Astrocyte (in vitro differentiated cells and primary cell): ENCODE data around the gene TRAPPC10. TPM values are rescaled to one million over a fixed set of nuclear protein-coding genes. Genes with fewer than 3 reads are reported as not detected.

Source experiments
- DNase-seq: peaks from one replicate; pipeline ENCODE4 v3.0.0-alpha.2; 2010; ENCODE audit warnings: low read depth
- FAIRE-seq: peaks from 2 replicates; lab custom pipeline; 2011; peaks lifted over from hg19 to GRCh38; lab: Jason Lieb, UNC
- H2AFZ ChIP-seq: 2 replicates; pipeline ENCODE4 v1.6.0; 2012; ENCODE audit warnings: low read depth, low read length, inconsistent platforms
- H3K27ac ChIP-seq: 2 replicates; pipeline ENCODE4 v1.5.1; 2011; ENCODE audit warnings: low read depth, low read length, inconsistent platforms
- H3K27me3 ChIP-seq: 2 replicates; pipeline ENCODE4 v1.6.0; 2011; ENCODE audit warnings: low read length, inconsistent platforms; ENCODE audit not compliant: insufficient read depth
- H3K36me3 ChIP-seq: 2 replicates; pipeline ENCODE4 v1.5.1; 2011; ENCODE audit warnings: low read length, inconsistent platforms; ENCODE audit not compliant: insufficient read depth
- H3K4me1 ChIP-seq: 2 replicates; pipeline ENCODE4 v1.5.1; 2011; ENCODE audit warnings: low read length, inconsistent platforms; ENCODE audit not compliant: insufficient read depth
- H3K4me2 ChIP-seq: 2 replicates; pipeline ENCODE4 v1.6.0; 2012; ENCODE audit warnings: low read length, inconsistent platforms
- H3K4me3 ChIP-seq: 2 replicates; pipeline ENCODE4 v1.5.1; 2011; ENCODE audit warnings: low read depth, mild to moderate bottlenecking, low read length, inconsistent platforms; ENCODE audit not compliant: insufficient read depth
- H3K79me2 ChIP-seq: 2 replicates; pipeline ENCODE4 v1.6.0; 2012; ENCODE audit warnings: mild to moderate bottlenecking, low read length, inconsistent platforms; ENCODE audit not compliant: insufficient read depth
- H3K9ac ChIP-seq: 2 replicates; pipeline ENCODE4 v1.6.0; 2012; ENCODE audit warnings: mild to moderate bottlenecking, low read length, inconsistent platforms
- H3K9me3 ChIP-seq: 2 replicates; pipeline ENCODE4 v1.5.1; 2012; ENCODE audit warnings: low read depth, mild to moderate bottlenecking, low read length, inconsistent platforms; ENCODE audit not compliant: insufficient read depth
- H4K20me1 ChIP-seq: 2 replicates; pipeline ENCODE4 v1.6.0; 2012; ENCODE audit warnings: low read length, inconsistent platforms; ENCODE audit not compliant: insufficient read depth
- H3K27ac Mint-ChIP-seq: one replicate; pipeline ENCODE4 v1.8.0; 2021; ENCODE audit warnings: mild to moderate bottlenecking, mixed read lengths; ENCODE audit not compliant: unreplicated experiment
- H3K27me3 Mint-ChIP-seq: one replicate; pipeline ENCODE4 v1.8.0; 2021; ENCODE audit warnings: low read depth, mixed read lengths; ENCODE audit not compliant: unreplicated experiment
- H3K36me3 Mint-ChIP-seq: one replicate; pipeline ENCODE4 v1.8.0; 2021; ENCODE audit warnings: low read depth, mixed read lengths; ENCODE audit not compliant: unreplicated experiment
- H3K4me1 Mint-ChIP-seq: one replicate; pipeline ENCODE4 v1.8.0; 2021; ENCODE audit warnings: low read depth, mixed read lengths; ENCODE audit not compliant: unreplicated experiment
- H3K4me3 Mint-ChIP-seq: one replicate; pipeline ENCODE4 v1.8.0; 2021; ENCODE audit warnings: mild to moderate bottlenecking, moderate library complexity, mixed read lengths; ENCODE audit not compliant: unreplicated experiment
- H3K9me3 Mint-ChIP-seq: one replicate; pipeline ENCODE4 v1.8.0; 2021; ENCODE audit warnings: mild to moderate bottlenecking, mixed read lengths; ENCODE audit not compliant: unreplicated experiment
- EZH2 ChIP-seq: IDR thresholded peaks from 2 replicates; pipeline ENCODE4 v1.6.1; 2012; ENCODE audit warnings: mild to moderate bottlenecking, low read length, inconsistent platforms; ENCODE audit not compliant: insufficient read depth
- total RNA-seq: library from RNA; stranded (reverse); gene quantifications from 2 replicates; pipeline ENCODE4 v1.2.1, GENCODE V29; 2021
- TF ChIP-seq, protein P1 (sequence below): IDR thresholded peaks from 2 replicates; pipeline ENCODE4 v1.5.1; 2011; ENCODE audit warnings: low read depth, mild to moderate bottlenecking, inconsistent platforms, low read length, moderate library complexity; ENCODE audit not compliant: insufficient read depth

Gene TRAPPC10
- total RNA-seq, 1 donor from 2014 or later: 45.7 TPM

DNA sequence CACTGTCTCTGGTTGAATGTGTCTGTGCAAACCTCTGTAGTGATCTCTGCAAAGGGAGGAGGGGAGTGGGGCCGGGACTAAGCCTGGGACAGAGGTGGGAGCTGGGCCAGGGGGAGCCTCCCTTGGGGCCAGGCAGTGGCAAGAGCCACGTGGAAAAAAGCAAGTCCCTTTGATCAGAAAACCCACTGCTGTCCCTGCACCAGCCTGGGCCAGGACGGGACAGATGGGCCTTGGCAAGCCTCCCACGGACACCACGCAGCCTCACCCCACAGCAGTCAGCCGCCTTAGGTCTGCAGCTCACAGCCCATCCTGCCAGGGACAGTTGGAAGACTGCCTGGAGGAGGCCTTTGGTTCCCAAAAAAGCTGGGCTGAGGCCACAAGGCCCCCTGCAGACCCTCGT, 11.7 kb upstream of the TRAPPC10 start:
- Histone ChIP-seq H3K79me2 (no peaks in the 10 kb centered on the region), H3K27ac (no peak overlapping the region), H4K20me1 (no peaks in the 10 kb centered on the region), H3K9me3 (peaks cover 3% of the 10 kb centered on the region), H3K36me3 (no peaks in the 10 kb centered on the region), H3K4me3 (no peak overlapping the region), H3K27me3 (no peaks in the 10 kb centered on the region), H2AFZ (no peak overlapping the region), H3K4me2 (no peak overlapping the region), H3K4me1 (peaks cover 4% of the 10 kb centered on the region), H3K9ac (no peak overlapping the region)
- no peaks in the 10 kb centered on the region for H3K36me3 Mint-ChIP-seq
- TF ChIP-seq, protein P1, sequence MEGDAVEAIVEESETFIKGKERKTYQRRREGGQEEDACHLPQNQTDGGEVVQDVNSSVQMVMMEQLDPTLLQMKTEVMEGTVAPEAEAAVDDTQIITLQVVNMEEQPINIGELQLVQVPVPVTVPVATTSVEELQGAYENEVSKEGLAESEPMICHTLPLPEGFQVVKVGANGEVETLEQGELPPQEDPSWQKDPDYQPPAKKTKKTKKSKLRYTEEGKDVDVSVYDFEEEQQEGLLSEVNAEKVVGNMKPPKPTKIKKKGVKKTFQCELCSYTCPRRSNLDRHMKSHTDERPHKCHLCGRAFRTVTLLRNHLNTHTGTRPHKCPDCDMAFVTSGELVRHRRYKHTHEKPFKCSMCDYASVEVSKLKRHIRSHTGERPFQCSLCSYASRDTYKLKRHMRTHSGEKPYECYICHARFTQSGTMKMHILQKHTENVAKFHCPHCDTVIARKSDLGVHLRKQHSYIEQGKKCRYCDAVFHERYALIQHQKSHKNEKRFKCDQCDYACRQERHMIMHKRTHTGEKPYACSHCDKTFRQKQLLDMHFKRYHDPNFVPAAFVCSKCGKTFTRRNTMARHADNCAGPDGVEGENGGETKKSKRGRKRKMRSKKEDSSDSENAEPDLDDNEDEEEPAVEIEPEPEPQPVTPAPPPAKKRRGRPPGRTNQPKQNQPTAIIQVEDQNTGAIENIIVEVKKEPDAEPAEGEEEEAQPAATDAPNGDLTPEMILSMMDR: no peak
- no peak for TF ChIP-seq EZH2
- H3K27ac Mint-ChIP-seq: no peak overlapping the region
- no peak overlapping the region for H3K4me3 Mint-ChIP-seq
- FAIRE-seq (no peak), DNase-seq (no peak)
- no peaks in the 10 kb centered on the region for H3K4me1 Mint-ChIP-seq
- peaks cover 9% of the 10 kb centered on the region for H3K27me3 Mint-ChIP-seq
- peaks cover 8% of the 10 kb centered on the region for H3K9me3 Mint-ChIP-seq

GRCh38 chr21:44002511-44002910, 9.6 kb upstream of the TRAPPC10 start:
- no peaks in the 10 kb centered on the region for H3K36me3 Mint-ChIP-seq
- peaks cover 7% of the 10 kb centered on the region for H3K27me3 Mint-ChIP-seq
- Histone ChIP-seq H3K36me3 (no peaks in the 10 kb centered on the region), H2AFZ (no peak overlapping the region), H3K27ac (no peak overlapping the region), H3K4me1 (peaks cover 22% of the 10 kb centered on the region), H3K27me3 (no peaks in the 10 kb centered on the region), H3K79me2 (no peaks in the 10 kb centered on the region), H4K20me1 (no peaks in the 10 kb centered on the region), H3K4me2 (no peak overlapping the region), H3K9ac (no peak overlapping the region), H3K9me3 (no peaks in the 10 kb centered on the region), H3K4me3 (no peak overlapping the region)
- TF ChIP-seq, protein P1: no peak
- no peak for TF ChIP-seq EZH2
- no peak overlapping the region for H3K4me3 Mint-ChIP-seq
- no peaks in the 10 kb centered on the region for H3K9me3 Mint-ChIP-seq
- H3K4me1 Mint-ChIP-seq: peaks cover 14% of the 10 kb centered on the region
- no peak for FAIRE-seq
- H3K27ac Mint-ChIP-seq: no peak overlapping the region
- DNase-seq: no peak

- Mint-ChIP-seq H3K36me3 (no peaks in the 10 kb centered on the region), H3K27ac (no peak overlapping the region), H3K4me1 (peaks cover 21% of the 10 kb centered on the region), H3K27me3 (peaks cover 7% of the 10 kb centered on the region), H3K9me3 (no peaks in the 10 kb centered on the region), H3K4me3 (no peak overlapping the region)
- TF ChIP-seq, protein P1: no peak
- TF ChIP-seq EZH2: no peak
- Histone ChIP-seq H3K4me3 (no peak overlapping the region), H3K9me3 (no peaks in the 10 kb centered on the region), H3K79me2 (no peaks in the 10 kb centered on the region), H3K4me1 (peaks cover 21% of the 10 kb centered on the region), H3K36me3 (no peaks in the 10 kb centered on the region), H4K20me1 (no peaks in the 10 kb centered on the region), H3K27ac (no peak overlapping the region), H3K4me2 (no peak overlapping the region), H3K27me3 (no peaks in the 10 kb centered on the region), H3K9ac (no peak overlapping the region), H2AFZ (no peak overlapping the region)
- no peak for DNase-seq
- no peak for FAIRE-seq
Observed at GRCh38 chr21:44003307-44003966, 8.7 kb upstream of the TRAPPC10 start.
